Measurements from ENCODE around the gene ELMO3.

DNA sequence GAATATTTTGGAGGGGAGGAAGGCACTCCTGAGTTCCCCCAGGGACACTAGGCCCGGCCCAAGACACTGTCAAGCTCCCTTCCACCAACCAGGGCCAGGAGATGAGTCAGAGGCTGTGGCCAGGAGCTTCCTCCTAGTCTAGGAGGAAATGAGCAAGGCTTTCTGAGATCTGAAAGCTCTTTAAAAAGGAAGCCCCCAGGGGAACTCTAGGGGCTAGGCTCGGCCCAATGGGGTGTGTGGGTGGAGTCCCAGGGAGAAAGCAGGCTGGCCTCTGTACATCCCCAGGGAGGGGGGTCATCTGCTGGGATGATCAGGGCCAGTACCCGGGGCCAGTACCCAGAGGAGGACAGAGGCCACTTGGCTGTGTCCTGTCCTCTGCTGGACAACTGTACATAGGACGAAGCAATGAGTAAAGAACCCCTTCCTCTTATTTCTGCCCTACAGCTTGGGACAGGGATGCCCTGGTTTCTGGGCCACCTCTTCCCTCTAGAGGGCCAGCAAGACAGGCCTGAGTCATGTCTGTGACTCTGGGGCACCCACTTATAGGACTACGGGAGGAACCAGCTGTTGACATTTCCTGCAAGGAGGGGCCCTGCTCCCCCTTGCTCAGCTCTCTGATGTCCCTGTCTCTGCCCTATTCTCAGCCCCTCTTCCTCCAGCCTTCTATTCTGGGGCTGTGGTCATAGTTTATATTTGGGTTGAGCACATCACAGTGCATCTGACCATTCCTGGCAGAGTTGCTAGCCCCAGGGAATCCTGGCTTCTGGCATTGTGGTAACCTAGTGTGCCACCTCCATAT, 45.7 kb downstream of the ELMO3 start:
- TF ChIP-seq POLR2AphosphoS5 (IDR thresholded peaks at IDR 0.05; ENCODE audit: low read depth, low read length) (no peak), POU2F2 (IDR thresholded peaks at IDR 0.05; ENCODE audit: low read depth, low read length) (no peak), TAF1 (IDR thresholded peaks at IDR 0.05; ENCODE audit: low read depth, low read length) (no peak), POLR2A (IDR thresholded peaks at IDR 0.05; ENCODE audit: low read depth, low read length) (no peak; the same call in 1 of the 2 replicates), SPI1 (IDR thresholded peaks at IDR 0.05; ENCODE audit: low read depth, low read length) (peak; percentile 65), PAX5 (IDR thresholded peaks at IDR 0.05; ENCODE audit: insufficient read depth, low read length, severe bottlenecking) (no peak)
